MCF 10A (cell line): ENCODE measurements around the gene NDUFA5. TPM values are rescaled to one million over a fixed set of nuclear protein-coding genes. Genes with fewer than 3 reads are reported as not detected.
A peak's percentile ranks its signal among the peaks of the same experiment; 100 is the strongest.

Source experiments
- Bru-seq: library from RNA; stranded (reverse); fragments of 400-500 nt; gene quantifications from one replicate; lab custom pipeline; 2021; lab: Mats Ljungman, UMichigan
- BruChase-seq, 2 experiments: library from RNA; stranded (reverse); fragments of 400-500 nt; gene quantifications; one replicate each; lab custom pipeline; 2021; lab: Mats Ljungman, UMichigan
- BruUV-seq: library from RNA; stranded (reverse); fragments of 400-500 nt; replicated peaks from 2 replicates; lab custom pipeline; 2021; lab: Mats Ljungman, UMichigan
- CTCF ChIA-PET: fragments of 300-600 bp; sonication (Branson Sonifier 250); formaldehyde crosslinking; extraction: SDS; loops from one replicate; lab custom pipeline; 2021; ENCODE audit warnings: antibody characterized with exemption, inconsistent platforms; lab: Yijun Ruan, JAX
- POLR2A ChIA-PET: fragments of 300-600, 350-650 bp; sonication (Branson Sonifier 250); formaldehyde crosslinking; extraction: SDS; loops from one replicate; lab custom pipeline; 2020; ENCODE audit warnings: antibody characterized with exemption, inconsistent platforms; lab: Yijun Ruan, JAX
- DNase-seq: peaks from one replicate; pipeline ENCODE4 v3.0.0-alpha.2; 2018; ENCODE audit not compliant: unreplicated experiment
- H3K27ac Mint-ChIP-seq: one replicate; pipeline ENCODE4 v1.8.0; 2022; ENCODE audit warnings: mild to moderate bottlenecking, low read depth, mixed read lengths; ENCODE audit not compliant: unreplicated experiment
- H3K27me3 Mint-ChIP-seq: one replicate; pipeline ENCODE4 v1.8.0; 2022; ENCODE audit warnings: mixed read lengths; ENCODE audit not compliant: insufficient read depth, unreplicated experiment
- H3K36me3 Mint-ChIP-seq: one replicate; pipeline ENCODE4 v1.8.0; 2022; ENCODE audit warnings: mild to moderate bottlenecking, moderate library complexity, mixed read lengths; ENCODE audit not compliant: insufficient read depth, unreplicated experiment
- H3K4me1 Mint-ChIP-seq: one replicate; pipeline ENCODE4 v1.8.0; 2022; ENCODE audit warnings: mixed read lengths; ENCODE audit not compliant: insufficient read depth, unreplicated experiment
- H3K4me3 Mint-ChIP-seq: one replicate; pipeline ENCODE4 v1.8.0; 2022; ENCODE audit warnings: mild to moderate bottlenecking, moderate library complexity, mixed read lengths; ENCODE audit not compliant: unreplicated experiment
- H3K9me3 Mint-ChIP-seq: one replicate; pipeline ENCODE4 v1.8.0; 2022; ENCODE audit warnings: mixed read lengths; ENCODE audit not compliant: unreplicated experiment
- intact Hi-C: fragments of 100-400 bp; cut with micrococcal nuclease; formaldehyde crosslinking; loops from 2 replicates; pipeline ENCODE4 v1.14.1; 2022
- long read RNA-seq: library from polyadenylated mRNA; stranded (forward); transcript quantifications from one replicate; pipeline ENCODE4 v2.0.0, GENCODE V29; 2022
- total RNA-seq: library from RNA; stranded (reverse); gene quantifications from 2 replicates; pipeline ENCODE4 v1.2.3, GENCODE V29; 2022
- TF ChIP-seq, protein P1 (sequence below): fragments of 200-600 bp; IDR thresholded peaks from one replicate; pipeline ENCODE4 v1.8.0; 2022; ENCODE audit warnings: antibody characterized with exemption, mild to moderate bottlenecking; ENCODE audit not compliant: unreplicated experiment

The NDUFA5 gene
- total RNA-seq (71.9 and 72.8 TPM in 2 replicates), Bru-seq, nascent RNA (percentile 84 among the genes with signal in this experiment), BruChase-seq, experiment 1, labeled RNA remaining after a 6-hour chase (percentile 88 among the genes with signal in this experiment), BruChase-seq, experiment 2, labeled RNA remaining after a 2-hour chase (percentile 80 among the genes with signal in this experiment)
- long read RNA-seq, full-length matches to known transcripts: 251 of 275 reads
- long read RNA-seq, partial matches to known transcripts: 5 of 275 reads
- long read RNA-seq, other reads (novel, unspliced or antisense): 19 of 275 reads

- Mint-ChIP-seq H3K4me1 (peaks cover 5% of the 10 kb centered on the region), H3K36me3 (peaks cover 17% of the 10 kb centered on the region), H3K27ac (no peak within 1 kb of the TSS), H3K4me3 (no peak within 1 kb of the TSS), H3K27me3 (no peaks in the 10 kb centered on the region), H3K9me3 (no peaks in the 10 kb centered on the region)
- peak; percentile 99 for DNase-seq
- ChIA-PET POLR2A (interaction anchor here (0.6 to 3.3 kb wide), 24 partner anchors 8 to 904 kb away, joined by 3 to 30 read pairs (median 5); partner anchors contain the start of genes IQUB and WASL), CTCF (interaction anchor here (0.5 to 1.9 kb wide), 11 partner anchors 10 to 1561 kb away, joined by 3 to 8 read pairs (median 3); no protein-coding TSS in a partner anchor)
- intact Hi-C loops: no loop called here
- TF ChIP-seq, protein P1, sequence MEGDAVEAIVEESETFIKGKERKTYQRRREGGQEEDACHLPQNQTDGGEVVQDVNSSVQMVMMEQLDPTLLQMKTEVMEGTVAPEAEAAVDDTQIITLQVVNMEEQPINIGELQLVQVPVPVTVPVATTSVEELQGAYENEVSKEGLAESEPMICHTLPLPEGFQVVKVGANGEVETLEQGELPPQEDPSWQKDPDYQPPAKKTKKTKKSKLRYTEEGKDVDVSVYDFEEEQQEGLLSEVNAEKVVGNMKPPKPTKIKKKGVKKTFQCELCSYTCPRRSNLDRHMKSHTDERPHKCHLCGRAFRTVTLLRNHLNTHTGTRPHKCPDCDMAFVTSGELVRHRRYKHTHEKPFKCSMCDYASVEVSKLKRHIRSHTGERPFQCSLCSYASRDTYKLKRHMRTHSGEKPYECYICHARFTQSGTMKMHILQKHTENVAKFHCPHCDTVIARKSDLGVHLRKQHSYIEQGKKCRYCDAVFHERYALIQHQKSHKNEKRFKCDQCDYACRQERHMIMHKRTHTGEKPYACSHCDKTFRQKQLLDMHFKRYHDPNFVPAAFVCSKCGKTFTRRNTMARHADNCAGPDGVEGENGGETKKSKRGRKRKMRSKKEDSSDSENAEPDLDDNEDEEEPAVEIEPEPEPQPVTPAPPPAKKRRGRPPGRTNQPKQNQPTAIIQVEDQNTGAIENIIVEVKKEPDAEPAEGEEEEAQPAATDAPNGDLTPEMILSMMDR: no peak
- BruUV-seq: no TSS peak
Measured at GRCh38 chr7:123557398-123558288, at the start of gene NDUFA5. TSS of gene NDUFA5 (minus strand) at chr7:123557818. CDS start at chr7:123557795, 23 bp downstream.

DNA sequence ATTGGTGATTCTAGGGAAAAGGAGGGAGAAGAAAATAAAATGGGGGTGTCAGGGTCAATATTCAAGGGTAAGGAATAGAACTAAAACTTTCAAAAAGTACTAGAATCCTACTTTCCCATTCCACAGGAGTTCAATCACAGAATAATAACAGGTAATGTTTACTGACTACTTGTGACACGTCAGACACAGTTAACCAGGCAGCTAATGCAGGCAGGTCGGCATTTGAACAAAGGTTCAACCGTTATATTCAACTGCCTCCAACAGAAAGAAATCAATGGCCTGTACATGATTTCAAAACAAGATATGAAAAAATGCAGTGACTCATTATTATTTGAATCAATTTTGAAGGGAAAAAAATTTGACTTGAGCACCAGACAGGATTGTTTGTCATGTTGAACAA, 47.1 kb upstream of the NDUFA5 start:
- Mint-ChIP-seq H3K9me3 (no peaks in the 10 kb centered on the region), H3K27me3 (no peaks in the 10 kb centered on the region), H3K4me3 (no peak overlapping the region), H3K27ac (no peak overlapping the region), H3K4me1 (peaks cover 16% of the 10 kb centered on the region), H3K36me3 (no peaks in the 10 kb centered on the region)
- ChIA-PET CTCF (no interaction called here), POLR2A (no interaction called here)
- BruUV-seq: no TSS peak
- TF ChIP-seq, protein P1: no peak
- intact Hi-C loops: no loop called here
- no peak for DNase-seq

DNA sequence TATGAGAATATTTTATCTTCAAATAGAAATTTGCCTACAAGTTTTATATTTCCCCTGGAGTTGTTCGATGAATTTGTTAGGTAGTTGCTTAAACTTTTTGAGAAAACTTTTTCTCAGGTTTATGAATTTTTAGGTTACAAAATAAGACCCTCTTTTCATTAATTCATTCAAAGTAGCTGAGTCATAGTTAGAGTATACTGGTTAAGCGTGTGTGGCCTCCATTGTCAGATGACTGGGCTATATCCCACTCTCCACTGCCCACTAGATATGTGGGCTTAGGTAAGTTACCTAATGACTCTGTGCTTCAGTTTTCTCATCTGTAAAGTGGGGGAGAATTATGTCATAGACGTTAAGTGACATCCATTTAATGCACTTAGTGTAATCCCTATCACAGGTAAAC, 45.0 kb upstream of the NDUFA5 start:
- H3K27me3 Mint-ChIP-seq: no peaks in the 10 kb centered on the region
- no peak overlapping the region for H3K27ac Mint-ChIP-seq
- DNase-seq: no peak
- TF ChIP-seq, protein P1: no peak
- H3K9me3 Mint-ChIP-seq: no peaks in the 10 kb centered on the region
- ChIA-PET POLR2A (no interaction called here), CTCF (interaction anchor here (1.1 kb wide), 1 partner anchor 146 kb away, joined by 4 read pairs; the partner anchor contains the start of gene WASL)
- intact Hi-C loops: no loop called here
- no peaks in the 10 kb centered on the region for H3K36me3 Mint-ChIP-seq
- no TSS peak for BruUV-seq
- no peak overlapping the region for H3K4me3 Mint-ChIP-seq
- H3K4me1 Mint-ChIP-seq: peaks cover 11% of the 10 kb centered on the region

DNA sequence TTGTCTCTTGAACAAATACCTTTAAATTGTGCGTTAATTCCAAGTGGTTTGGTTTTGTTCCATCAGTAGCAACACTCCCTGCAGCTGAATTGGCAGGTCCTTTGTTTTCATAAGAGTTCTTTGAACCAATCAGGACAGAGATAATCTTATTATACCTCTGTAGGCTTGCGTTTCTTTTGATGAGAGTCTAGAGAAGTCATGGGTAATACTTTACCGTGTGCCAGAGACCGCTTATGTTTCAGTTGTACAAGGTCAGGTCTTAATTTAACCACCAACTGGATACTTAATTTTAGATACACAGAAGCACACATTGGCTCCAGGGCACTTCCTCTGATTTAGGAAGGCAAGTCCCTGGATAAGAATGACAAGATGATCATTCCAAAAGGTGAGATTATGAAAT, 43.9 kb upstream of the NDUFA5 start, which contains the start of gene ASB15:
ASB15 (plus strand) TSS at position 292 of the 400 bp plus-strand sequence. CDS start 12,682 bp downstream, outside the sequence.
- BruUV-seq: no TSS peak

More for the DNA sequence above, 43.9 kb upstream of the NDUFA5 start, which contains the start of gene ASB15:
- no peak for DNase-seq
- peaks cover 8% of the 10 kb centered on the region for H3K4me1 Mint-ChIP-seq
- H3K4me3 Mint-ChIP-seq: no peak within 1 kb of the TSS
- no peak within 1 kb of the TSS for H3K27ac Mint-ChIP-seq
- TF ChIP-seq, protein P1: no peak
- ChIA-PET CTCF (interaction anchor here (1.6 kb wide), 1 partner anchor 20 kb away, joined by 3 read pairs; no protein-coding TSS in a partner anchor), POLR2A (no interaction called here)
- intact Hi-C loops: no loop called here
- no peaks in the 10 kb centered on the region for H3K9me3 Mint-ChIP-seq
- H3K36me3 Mint-ChIP-seq: no peaks in the 10 kb centered on the region
- no peaks in the 10 kb centered on the region for H3K27me3 Mint-ChIP-seq
